ENCODE measurements around the gene SMC5.
"Not testable (repeated sequence)": the region's sequence is repeated elsewhere in the genome, so short reads cannot be mapped to it uniquely, and the experiment has no call there.

SMC5 gene

GRCh38 chr9:70318002-70318401 lies 59.2 kb downstream of the SMC5 start:
- Histone ChIP-seq H3K27me3 (ENCODE audit: insufficient read depth, low read length, poor library complexity, severe bottlenecking) (no peaks in the 10 kb centered on the region), H3K4me3 (ENCODE audit: low read length, poor library complexity, severe bottlenecking) (no peak overlapping the region), H3K9me2 (replicated peaks; ENCODE audit: low read depth, low read length) (no peaks in the 10 kb centered on the region), H3K9me3 (ENCODE audit: insufficient read depth, low read depth, low read length) (no peaks in the 10 kb centered on the region), H3F3A (ENCODE audit: low read depth) (no peaks in the 10 kb centered on the region), H3K4me1 (ENCODE audit: insufficient read depth, low read length, poor library complexity, severe bottlenecking) (no peaks in the 10 kb centered on the region), H2AFZ (ENCODE audit: low read length) (no peak overlapping the region), H3K4me2 (ENCODE audit: low read depth, low read length, poor library complexity, severe bottlenecking) (no peak overlapping the region), H3K9ac (ENCODE audit: low read depth, low read length, poor library complexity, severe bottlenecking) (no peak overlapping the region), H3K79me2 (ENCODE audit: insufficient read depth, low read length) (no peaks in the 10 kb centered on the region), H3K36me3 (ENCODE audit: insufficient read depth, low read length) (peaks cover 65% of the 10 kb centered on the region; the same call in 1 of the 2 replicates), H4K20me1 (ENCODE audit: insufficient read depth, low read length, poor library complexity, severe bottlenecking) (no peaks in the 10 kb centered on the region)
- TF ChIP-seq EZH2phosphoT487 (IDR thresholded peaks at IDR 0.05; ENCODE audit: borderline replicate concordance) = no peak
- no peak for TF ChIP-seq CTCF (conservative IDR thresholded peaks at IDR 0.05; ENCODE audit: low read length)

GRCh38 chr9:70322096-70322495 lies 63.3 kb downstream of the SMC5 start:
- TF ChIP-seq EZH2phosphoT487 (IDR thresholded peaks at IDR 0.05; ENCODE audit: borderline replicate concordance) = no peak
- TF ChIP-seq CTCF (conservative IDR thresholded peaks at IDR 0.05; ENCODE audit: low read length) = no peak
- no peaks in the 10 kb centered on the region for H4K20me1 ChIP-seq (ENCODE audit: insufficient read depth, low read length, poor library complexity, severe bottlenecking)

GRCh38 chr9:70324963-70325362 lies 66.2 kb downstream of the SMC5 start:
- H3K9ac ChIP-seq (ENCODE audit: low read depth, low read length, poor library complexity, severe bottlenecking) = no peak overlapping the region
- H3F3A ChIP-seq (ENCODE audit: low read depth) = no peaks in the 10 kb centered on the region
- no peaks in the 10 kb centered on the region for H3K4me1 ChIP-seq (ENCODE audit: insufficient read depth, low read length, poor library complexity, severe bottlenecking)
- TF ChIP-seq CTCF (conservative IDR thresholded peaks at IDR 0.05; ENCODE audit: low read length) = no peak
- no peak for TF ChIP-seq EZH2phosphoT487 (IDR thresholded peaks at IDR 0.05; ENCODE audit: borderline replicate concordance)
- no peak overlapping the region for H2AFZ ChIP-seq (ENCODE audit: low read length)
- H4K20me1 ChIP-seq (ENCODE audit: insufficient read depth, low read length, poor library complexity, severe bottlenecking) = no peaks in the 10 kb centered on the region
- H3K27me3 ChIP-seq (ENCODE audit: insufficient read depth, low read length, poor library complexity, severe bottlenecking) = no peaks in the 10 kb centered on the region
- no peak overlapping the region for H3K4me2 ChIP-seq (ENCODE audit: low read depth, low read length, poor library complexity, severe bottlenecking)
- H3K36me3 ChIP-seq (ENCODE audit: insufficient read depth, low read length) = peaks cover 90% of the 10 kb centered on the region
- H3K9me3 ChIP-seq (ENCODE audit: insufficient read depth, low read depth, low read length) = peaks cover 14% of the 10 kb centered on the region; the same call in 1 of the 2 replicates
- H3K4me3 ChIP-seq (ENCODE audit: low read length, poor library complexity, severe bottlenecking) = no peak overlapping the region
- H3K9me2 ChIP-seq (replicated peaks; ENCODE audit: low read depth, low read length) = no peaks in the 10 kb centered on the region
- H3K79me2 ChIP-seq (ENCODE audit: insufficient read depth, low read length) = no peaks in the 10 kb centered on the region

More at GRCh38 chr9:70322096-70322495, 63.3 kb downstream of the SMC5 start:
- H3K9me2 ChIP-seq (replicated peaks; ENCODE audit: low read depth, low read length) = no peaks in the 10 kb centered on the region
- H3K27me3 ChIP-seq (ENCODE audit: insufficient read depth, low read length, poor library complexity, severe bottlenecking) = no peaks in the 10 kb centered on the region
- no peaks in the 10 kb centered on the region for H3K4me1 ChIP-seq (ENCODE audit: insufficient read depth, low read length, poor library complexity, severe bottlenecking)
- H3K4me2 ChIP-seq (ENCODE audit: low read depth, low read length, poor library complexity, severe bottlenecking) = no peak overlapping the region
- H2AFZ ChIP-seq (ENCODE audit: low read length) = no peak overlapping the region
- no peaks in the 10 kb centered on the region for H3F3A ChIP-seq (ENCODE audit: low read depth)
- peaks cover under 1% of the 10 kb centered on the region; the same call in 1 of the 2 replicates for H3K9me3 ChIP-seq (ENCODE audit: insufficient read depth, low read depth, low read length)
- H3K79me2 ChIP-seq (ENCODE audit: insufficient read depth, low read length) = no peaks in the 10 kb centered on the region
- no peak overlapping the region for H3K9ac ChIP-seq (ENCODE audit: low read depth, low read length, poor library complexity, severe bottlenecking)
- H3K36me3 ChIP-seq (ENCODE audit: insufficient read depth, low read length) = peaks cover 84% of the 10 kb centered on the region
- no peak overlapping the region for H3K4me3 ChIP-seq (ENCODE audit: low read length, poor library complexity, severe bottlenecking)

- peaks cover 14% of the 10 kb centered on the region; the same call in 1 of the 2 replicates for H3K9me3 ChIP-seq (ENCODE audit: insufficient read depth, low read depth, low read length)
- H3K4me1 ChIP-seq (ENCODE audit: insufficient read depth, low read length, poor library complexity, severe bottlenecking); H2AFZ ChIP-seq (ENCODE audit: low read length); H3K9me2 ChIP-seq (replicated peaks; ENCODE audit: low read depth, low read length); H3F3A ChIP-seq (ENCODE audit: low read depth); H3K4me3 ChIP-seq (ENCODE audit: low read length, poor library complexity, severe bottlenecking); H3K79me2 ChIP-seq (ENCODE audit: insufficient read depth, low read length); H3K4me2 ChIP-seq (ENCODE audit: low read depth, low read length, poor library complexity, severe bottlenecking); H4K20me1 ChIP-seq (ENCODE audit: insufficient read depth, low read length, poor library complexity, severe bottlenecking); H3K9ac ChIP-seq (ENCODE audit: low read depth, low read length, poor library complexity, severe bottlenecking); H3K27me3 ChIP-seq (ENCODE audit: insufficient read depth, low read length, poor library complexity, severe bottlenecking): not testable (repeated sequence)
- peaks cover 76% of the 10 kb centered on the region for H3K36me3 ChIP-seq (ENCODE audit: insufficient read depth, low read length)
Observed at GRCh38 chr9:70328625-70329024, 69.8 kb downstream of the SMC5 start.

Data from Loucy (cell line).